ENCODE data around the gene RHBDD1.

- TF ChIP-seq POLR2A (IDR thresholded peaks at IDR 0.05) (no peak), CTCF (IDR thresholded peaks at IDR 0.05) (no peak)
These were observed 29.4 kb downstream of the RHBDD1 start for GRCh38 chr2:226865273-226865672.

Data from heart left ventricle (tissue), 13 donors.